ENCODE measurements around the gene NAB1.
"Not testable (repeated sequence)": the region's sequence is repeated elsewhere in the genome, so short reads cannot be mapped to it uniquely, and the experiment has no call there.

NAB1 gene

GRCh38 chr2:190701586-190701985, 52.7 kb downstream of the NAB1 start:
- H3K36me3 Mint-ChIP-seq (ENCODE audit: low read depth) = no peaks in the 10 kb centered on the region
- TF ChIP-seq CTCF (IDR thresholded peaks at IDR 0.05) = no peak
- DNase-seq = no peak
- no peak overlapping the region for H3K27ac Mint-ChIP-seq
- H3K4me1 Mint-ChIP-seq = peaks cover 40% of the 10 kb centered on the region
- H3K4me3 Mint-ChIP-seq = no peak overlapping the region
- peaks cover 4% of the 10 kb centered on the region for H3K9me3 Mint-ChIP-seq
- no peaks in the 10 kb centered on the region for H3K27me3 Mint-ChIP-seq (ENCODE audit: low read depth, poor library complexity)

DNA sequence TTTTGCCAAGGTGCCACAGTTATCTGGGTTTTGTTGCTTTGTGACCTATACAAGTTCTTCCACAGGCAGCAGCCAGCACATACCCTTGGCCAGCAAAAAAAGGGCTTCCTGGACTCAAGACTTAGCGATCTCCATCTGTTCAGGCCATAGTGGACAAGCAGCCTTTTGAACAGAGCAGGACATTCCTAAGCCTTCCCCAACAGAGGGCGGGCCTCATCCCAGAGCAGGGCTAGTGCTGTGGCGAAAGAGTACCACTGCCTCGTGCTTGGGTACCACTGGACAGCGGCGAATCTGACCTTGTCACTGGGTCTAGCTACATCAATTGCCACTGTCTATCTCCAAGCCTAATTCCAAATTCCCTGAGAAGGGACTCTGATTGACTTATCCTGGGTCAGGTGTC, 56.4 kb downstream of the NAB1 start:
- peaks cover 3% of the 10 kb centered on the region for H3K27me3 Mint-ChIP-seq (ENCODE audit: low read depth, poor library complexity)
- H3K27ac Mint-ChIP-seq = no peak overlapping the region
- peaks cover 8% of the 10 kb centered on the region for H3K36me3 Mint-ChIP-seq (ENCODE audit: low read depth)
- no peak for DNase-seq
- H3K9me3 Mint-ChIP-seq = peaks cover 33% of the 10 kb centered on the region
- TF ChIP-seq CTCF (IDR thresholded peaks at IDR 0.05) = no peak
- H3K4me1 Mint-ChIP-seq = peaks cover 19% of the 10 kb centered on the region
- no peak overlapping the region for H3K4me3 Mint-ChIP-seq

DNA sequence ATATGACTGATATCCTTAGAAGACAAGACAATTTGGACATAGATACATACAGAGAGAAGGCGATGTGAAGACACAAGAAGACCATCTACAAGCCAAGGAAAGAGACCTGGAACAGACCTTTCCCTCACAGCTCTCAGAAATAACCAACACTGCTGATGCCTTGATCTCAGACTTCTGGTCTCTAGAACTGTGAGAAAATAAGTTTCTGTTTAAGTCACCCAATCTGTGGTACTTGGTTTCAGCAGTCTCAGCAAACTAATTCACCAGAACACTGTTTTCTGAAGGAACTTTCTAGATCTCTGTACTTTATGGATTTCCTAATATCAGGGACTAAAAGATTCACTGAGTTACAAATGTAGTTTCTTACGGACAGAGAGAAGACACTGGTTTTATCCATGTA, 58.8 kb downstream of the NAB1 start:
- TF ChIP-seq CTCF (IDR thresholded peaks at IDR 0.05) = no peak
- DNase-seq = no peak
- Mint-ChIP-seq H3K27me3 (ENCODE audit: low read depth, poor library complexity) (peaks cover 3% of the 10 kb centered on the region), H3K4me3 (no peak overlapping the region), H3K9me3 (peaks cover 33% of the 10 kb centered on the region), H3K36me3 (ENCODE audit: low read depth) (peaks cover 8% of the 10 kb centered on the region), H3K27ac (no peak overlapping the region), H3K4me1 (peaks cover 29% of the 10 kb centered on the region)

DNA sequence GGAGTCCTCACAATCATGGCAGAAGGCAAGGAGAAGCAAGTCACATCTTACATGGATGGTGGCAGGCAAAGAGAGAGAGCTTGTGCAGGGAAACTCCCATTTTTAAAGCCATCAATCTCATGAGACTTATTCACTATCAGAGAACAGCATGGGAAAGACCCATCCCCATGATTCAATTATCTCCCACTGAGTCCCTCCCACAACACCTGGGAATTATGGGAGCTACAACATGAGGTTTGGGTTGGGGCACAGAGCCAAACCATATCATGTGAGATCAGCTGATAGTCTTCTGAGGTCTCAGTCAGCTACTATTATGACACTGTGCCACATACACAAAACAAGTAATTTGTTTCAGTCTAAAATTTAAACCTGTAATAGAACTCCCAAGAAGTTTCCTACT, 59.8 kb downstream of the NAB1 start:
- not testable (repeated sequence) for H3K4me3 Mint-ChIP-seq; H3K27me3 Mint-ChIP-seq (ENCODE audit: low read depth, poor library complexity)

GRCh38 chr2:190711069-190711468, 62.2 kb downstream of the NAB1 start:
- no peak for DNase-seq
- peaks cover 11% of the 10 kb centered on the region for H3K4me1 Mint-ChIP-seq
- peaks cover 3% of the 10 kb centered on the region for H3K27me3 Mint-ChIP-seq (ENCODE audit: low read depth, poor library complexity)
- no peak overlapping the region for H3K27ac Mint-ChIP-seq
- peaks cover 35% of the 10 kb centered on the region for H3K9me3 Mint-ChIP-seq
- peaks cover 8% of the 10 kb centered on the region for H3K36me3 Mint-ChIP-seq (ENCODE audit: low read depth)
- TF ChIP-seq CTCF (IDR thresholded peaks at IDR 0.05) = no peak
- no peak overlapping the region for H3K4me3 Mint-ChIP-seq

More for the DNA sequence above, 59.8 kb downstream of the NAB1 start:
- Mint-ChIP-seq H3K9me3 (peaks cover 33% of the 10 kb centered on the region), H3K4me1 (peaks cover 23% of the 10 kb centered on the region)
- not testable (repeated sequence) for H3K27ac Mint-ChIP-seq; DNase-seq; H3K36me3 Mint-ChIP-seq (ENCODE audit: low read depth)

DNA sequence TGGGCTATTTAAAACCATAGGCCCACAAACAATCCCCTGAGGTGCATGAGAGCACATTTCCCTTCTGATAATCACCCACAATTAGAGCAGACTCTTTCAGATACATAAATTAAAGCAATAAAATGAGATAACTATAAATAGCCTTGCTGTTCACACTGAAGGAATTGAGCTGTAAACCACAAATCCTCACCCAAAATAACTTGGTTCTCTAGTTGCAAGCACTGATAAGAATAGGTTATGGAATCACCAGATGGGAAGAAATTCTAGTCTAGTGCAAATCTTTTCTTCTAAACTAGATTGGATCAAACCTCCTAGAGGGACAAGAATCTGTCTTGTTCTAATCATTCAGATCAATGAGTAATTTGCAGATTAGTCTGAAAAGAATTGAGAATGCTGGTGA, 64.6 kb downstream of the NAB1 start:
- no peak overlapping the region for H3K4me3 Mint-ChIP-seq
- peaks cover 24% of the 10 kb centered on the region for H3K4me1 Mint-ChIP-seq
- TF ChIP-seq CTCF (IDR thresholded peaks at IDR 0.05) = no peak
- DNase-seq = no peak
- H3K36me3 Mint-ChIP-seq (ENCODE audit: low read depth) = peaks cover 2% of the 10 kb centered on the region
- H3K27me3 Mint-ChIP-seq (ENCODE audit: low read depth, poor library complexity) = peaks cover 4% of the 10 kb centered on the region
- H3K9me3 Mint-ChIP-seq = peaks cover 19% of the 10 kb centered on the region
- H3K27ac Mint-ChIP-seq = no peak overlapping the region
